ENCODE measurements around the gene GFI1B.

DNA sequence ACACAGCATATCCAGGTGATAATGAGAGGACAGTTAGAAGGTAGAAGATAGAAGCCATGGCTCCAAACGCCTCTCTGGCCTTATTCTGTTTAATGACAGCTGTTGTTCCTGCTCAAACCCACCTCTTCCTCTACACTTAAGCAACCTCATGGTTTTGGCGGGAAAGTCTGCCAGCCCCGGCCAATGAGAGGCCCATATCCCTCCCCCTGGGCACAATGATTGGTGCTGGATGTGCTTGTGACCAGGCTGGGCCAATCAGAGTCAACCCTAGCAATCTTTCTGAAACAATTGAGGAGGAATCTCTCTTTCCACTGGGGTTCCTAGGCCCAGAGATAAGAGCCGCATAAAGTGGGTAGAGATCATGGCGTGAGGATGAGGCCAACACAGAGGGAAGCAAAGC lies 4.8 kb upstream of the GFI1B start:
- TF ChIP-seq, protein P1, sequence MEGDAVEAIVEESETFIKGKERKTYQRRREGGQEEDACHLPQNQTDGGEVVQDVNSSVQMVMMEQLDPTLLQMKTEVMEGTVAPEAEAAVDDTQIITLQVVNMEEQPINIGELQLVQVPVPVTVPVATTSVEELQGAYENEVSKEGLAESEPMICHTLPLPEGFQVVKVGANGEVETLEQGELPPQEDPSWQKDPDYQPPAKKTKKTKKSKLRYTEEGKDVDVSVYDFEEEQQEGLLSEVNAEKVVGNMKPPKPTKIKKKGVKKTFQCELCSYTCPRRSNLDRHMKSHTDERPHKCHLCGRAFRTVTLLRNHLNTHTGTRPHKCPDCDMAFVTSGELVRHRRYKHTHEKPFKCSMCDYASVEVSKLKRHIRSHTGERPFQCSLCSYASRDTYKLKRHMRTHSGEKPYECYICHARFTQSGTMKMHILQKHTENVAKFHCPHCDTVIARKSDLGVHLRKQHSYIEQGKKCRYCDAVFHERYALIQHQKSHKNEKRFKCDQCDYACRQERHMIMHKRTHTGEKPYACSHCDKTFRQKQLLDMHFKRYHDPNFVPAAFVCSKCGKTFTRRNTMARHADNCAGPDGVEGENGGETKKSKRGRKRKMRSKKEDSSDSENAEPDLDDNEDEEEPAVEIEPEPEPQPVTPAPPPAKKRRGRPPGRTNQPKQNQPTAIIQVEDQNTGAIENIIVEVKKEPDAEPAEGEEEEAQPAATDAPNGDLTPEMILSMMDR (conservative IDR thresholded peaks at IDR 0.05) = no peak
- TF ChIP-seq EZH2 (IDR thresholded peaks at IDR 0.05; ENCODE audit: low read depth) = no peak

Measured in PC-9 (cell line).